OCI-LY3 (cell line): ENCODE measurements around the gene NUBPL.

Source experiments
- CTCF ChIP-seq: fragments of 200-600, 300-600 bp; sonication (generic); IDR thresholded peaks from 2 replicates; pipeline ENCODE4 v1.5.1; 2014; ENCODE audit warnings: antibody characterized with exemption, low read length, low read depth
- EZH2phosphoT487 ChIP-seq: fragments of 200-600 bp; shearing (Covaris generic); IDR thresholded peaks from 2 replicates; pipeline ENCODE4 v1.6.1; 2018; ENCODE audit warnings: antibody characterized with exemption, mixed run types, low read depth

GRCh38 chr14:31530136-31530535 is 31.1 kb upstream of the NUBPL start:
- TF ChIP-seq CTCF = no peak
- TF ChIP-seq EZH2phosphoT487 = no peak
